Karpas-422 (cell line): ENCODE data around the gene ALDH4A1. TPM values are rescaled to one million over a fixed set of nuclear protein-coding genes. Genes with fewer than 3 reads are reported as not detected.

Experiments used
- DNase-seq: peaks from one replicate; pipeline ENCODE4 v3.0.0-alpha.2; 2015
- H2AFZ ChIP-seq: fragments of 200-600 bp; sonication (generic); 2 replicates; pipeline ENCODE4 v1.6.1; 2014; ENCODE audit warnings: antibody characterized with exemption, low read length, mixed read lengths
- H3K27ac ChIP-seq: fragments of 200-600 bp; sonication (generic); 2 replicates; pipeline ENCODE4 v1.5.1; 2014; ENCODE audit warnings: mild to moderate bottlenecking, low read length, moderate library complexity
- H3K27me3 ChIP-seq: fragments of 200-600 bp; sonication (generic); 2 replicates; pipeline ENCODE4 v1.6.1; 2014; ENCODE audit warnings: low read length, mixed read lengths
- H3K36me3 ChIP-seq: fragments of 200-600 bp; sonication (generic); 2 replicates; pipeline ENCODE4 v1.6.1; 2014; ENCODE audit warnings: low read length, mixed read lengths; ENCODE audit not compliant: insufficient read depth
- H3K4me1 ChIP-seq: fragments of 200-600 bp; sonication (generic); 2 replicates; pipeline ENCODE4 v1.6.1; 2014; ENCODE audit warnings: mild to moderate bottlenecking, low read length, mixed read lengths
- H3K4me2 ChIP-seq: fragments of 200-600 bp; sonication (generic); 2 replicates; pipeline ENCODE4 v1.6.1; 2014; ENCODE audit warnings: low read length, low read depth, mild to moderate bottlenecking; ENCODE audit not compliant: poor library complexity, severe bottlenecking
- H3K4me3 ChIP-seq: fragments of 200-600 bp; sonication (generic); 2 replicates; pipeline ENCODE4 v1.5.1; 2014; ENCODE audit warnings: mild to moderate bottlenecking, antibody characterized with exemption, low read length, mixed read lengths
- H3K79me2 ChIP-seq: fragments of 200-600 bp; sonication (generic); 2 replicates; pipeline ENCODE4 v1.6.1; 2014; ENCODE audit warnings: mild to moderate bottlenecking, low read length, mixed read lengths
- H3K9ac ChIP-seq: fragments of 200-600 bp; sonication (generic); 2 replicates; pipeline ENCODE4 v1.6.0; 2014; ENCODE audit warnings: low read length
- H3K9me2 ChIP-seq: fragments of 200-600 bp; sonication (generic), shearing (Covaris generic); replicated peaks from 2 replicates; pipeline ENCODE4 v1.6.0; 2014; ENCODE audit warnings: mild to moderate bottlenecking, low read length, moderate library complexity; ENCODE audit not compliant: insufficient read depth
- H3K9me3 ChIP-seq: fragments of 300-700, 200-600 bp; sonication (generic); 2 replicates; pipeline ENCODE4 v1.6.1; 2014; ENCODE audit warnings: low read length, mixed read lengths
- H4K20me1 ChIP-seq: fragments of 200-600 bp; sonication (generic); 2 replicates; pipeline ENCODE4 v1.6.1; 2014; ENCODE audit warnings: mild to moderate bottlenecking, antibody characterized with exemption, low read length, low read depth; ENCODE audit not compliant: insufficient read depth
- total RNA-seq: library from RNA; depleted of rRNA; stranded (reverse); fragments of >200 nt; shearing (Covaris generic); gene quantifications from 2 replicates; pipeline ENCODE4 v1.2.3, GENCODE V29; 2014; ENCODE audit warnings: low replicate concordance

The ALDH4A1 gene
- total RNA-seq, 1 experiment from 2014 or later: not detected

DNA sequence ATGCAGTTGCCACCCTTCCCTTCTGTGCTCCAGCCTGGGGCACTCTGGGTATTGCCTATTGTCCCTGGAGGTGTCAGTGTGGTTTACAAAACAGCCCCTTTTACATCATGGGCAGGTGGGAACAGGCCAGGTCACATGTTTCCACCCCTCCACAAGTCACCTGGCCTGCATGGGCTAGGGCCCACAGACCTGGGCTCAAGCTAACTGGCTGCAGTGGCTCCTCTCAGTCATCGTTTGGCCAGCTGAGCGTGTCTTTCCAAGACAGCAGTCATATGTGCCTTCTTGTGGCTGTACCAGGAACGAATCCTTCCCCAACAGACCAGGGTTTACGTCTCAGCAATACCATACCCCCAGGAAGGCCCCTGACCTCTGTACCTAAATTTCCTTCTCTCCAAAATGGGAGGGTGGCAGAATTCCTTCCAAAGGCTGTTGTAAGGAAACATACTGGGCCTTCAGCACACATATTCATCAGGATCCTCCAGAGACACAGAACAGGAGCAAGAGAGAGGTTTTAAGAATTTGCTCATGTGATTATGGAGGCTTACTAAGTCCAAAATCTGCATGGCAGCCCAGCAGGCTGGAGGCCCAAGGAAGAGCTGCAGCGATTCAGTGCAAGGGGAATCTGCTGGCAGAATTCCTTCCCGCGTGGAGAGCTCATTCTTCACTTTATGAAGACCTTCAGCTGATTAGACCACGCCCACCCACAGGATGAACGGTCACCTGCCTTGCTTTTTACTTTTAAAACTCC, 32.3 kb downstream of the ALDH4A1 start:
- Histone ChIP-seq H3K27me3 (no peaks in the 10 kb centered on the region), H3K36me3 (no peaks in the 10 kb centered on the region), H3K4me2 (no peak overlapping the region), H3K4me3 (no peak overlapping the region), H2AFZ (no peak overlapping the region), H3K79me2 (no peaks in the 10 kb centered on the region), H3K4me1 (peaks cover 15% of the 10 kb centered on the region), H3K9me2 (no peaks in the 10 kb centered on the region), H4K20me1 (no peaks in the 10 kb centered on the region), H3K9me3 (no peaks in the 10 kb centered on the region), H3K27ac (no peak overlapping the region), H3K9ac (no peak overlapping the region)
- no peak for DNase-seq

DNA sequence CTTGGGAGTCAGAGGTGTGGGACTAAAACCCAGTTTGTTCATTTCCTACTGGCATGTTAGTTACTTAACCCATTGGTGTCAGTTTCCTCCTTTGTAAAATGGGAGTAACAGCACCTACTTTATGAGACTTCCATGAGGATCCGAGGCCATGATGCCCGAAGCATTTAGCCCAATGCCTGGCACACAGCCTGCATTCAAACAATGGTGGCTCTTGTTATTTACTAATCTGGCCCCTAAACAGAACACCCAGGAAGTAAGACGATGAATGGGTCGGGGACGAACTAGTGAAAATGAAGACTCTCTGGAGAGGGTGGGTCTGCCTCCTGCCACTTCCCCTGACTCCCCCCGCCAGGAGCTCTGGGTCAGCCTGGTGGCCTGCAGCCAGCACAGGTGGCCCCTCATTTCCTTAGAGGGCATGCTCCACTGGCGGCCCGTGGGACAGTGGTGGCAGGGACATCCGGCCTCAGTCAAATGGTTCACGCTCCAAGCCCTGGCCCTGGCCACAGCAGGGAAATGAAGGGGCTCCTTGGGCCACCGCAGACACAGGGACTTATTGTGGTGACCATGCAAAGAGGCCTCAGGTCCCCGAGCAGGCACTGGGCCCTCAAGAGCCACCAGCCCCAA, 33.4 kb downstream of the ALDH4A1 start:
- Histone ChIP-seq H3K79me2 (no peaks in the 10 kb centered on the region), H3K4me3 (no peak overlapping the region), H3K9ac (no peak overlapping the region), H3K9me3 (no peaks in the 10 kb centered on the region), H3K36me3 (no peaks in the 10 kb centered on the region), H2AFZ (no peak overlapping the region), H3K27ac (no peak overlapping the region), H3K27me3 (no peaks in the 10 kb centered on the region), H3K4me1 (peaks cover 15% of the 10 kb centered on the region), H3K9me2 (no peaks in the 10 kb centered on the region), H3K4me2 (no peak overlapping the region), H4K20me1 (no peaks in the 10 kb centered on the region)
- peak; percentile 44 for DNase-seq

DNA sequence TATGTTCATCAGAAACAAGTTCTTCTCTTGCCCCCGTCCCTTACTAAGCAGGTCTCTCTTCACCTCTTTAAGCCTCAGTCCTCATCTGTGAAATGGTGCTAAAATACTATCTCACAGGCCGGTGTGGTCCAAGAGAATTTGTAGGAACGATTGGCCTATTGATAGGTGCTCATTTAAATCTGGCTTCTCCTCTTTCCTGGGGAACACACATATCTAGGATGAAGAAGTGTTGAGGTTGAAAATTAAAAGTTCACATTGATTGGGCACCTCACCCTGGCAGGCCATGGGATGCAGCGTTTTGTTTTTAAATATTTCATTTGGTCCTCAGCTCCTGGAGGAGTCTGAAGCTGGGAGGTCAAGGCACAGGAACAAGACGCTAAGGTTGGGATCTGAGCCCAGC, 34.0 kb downstream of the ALDH4A1 start:
- Histone ChIP-seq H3K27me3 (no peaks in the 10 kb centered on the region), H3K4me3 (no peak overlapping the region), H2AFZ (no peak overlapping the region), H3K4me1 (peaks cover 15% of the 10 kb centered on the region), H3K27ac (no peak overlapping the region), H3K9me3 (no peaks in the 10 kb centered on the region), H3K4me2 (no peak overlapping the region), H3K9ac (no peak overlapping the region), H4K20me1 (no peaks in the 10 kb centered on the region), H3K36me3 (no peaks in the 10 kb centered on the region), H3K9me2 (no peaks in the 10 kb centered on the region), H3K79me2 (no peaks in the 10 kb centered on the region)
- DNase-seq: no peak

DNA sequence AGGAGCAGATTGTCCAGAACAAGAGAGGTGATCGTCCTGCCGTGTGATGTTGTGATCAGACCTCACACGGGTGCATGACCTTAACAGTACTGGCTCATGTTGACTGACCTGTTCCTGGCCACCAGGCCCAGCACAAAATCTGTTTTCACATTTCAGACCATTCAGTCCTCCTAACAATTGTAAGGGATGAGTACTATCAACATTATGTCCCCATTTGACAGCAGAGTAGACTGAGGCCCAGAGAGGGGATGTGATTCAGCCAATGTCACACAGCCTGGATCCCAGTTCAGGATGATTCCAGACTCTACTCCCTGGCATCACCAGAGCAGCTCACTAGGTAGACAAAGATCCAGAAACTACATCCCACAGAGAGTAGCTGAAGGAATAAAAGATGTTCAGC, 35.5 kb downstream of the ALDH4A1 start:
- Histone ChIP-seq H3K27me3 (no peaks in the 10 kb centered on the region), H3K27ac (no peak overlapping the region), H3K79me2 (no peaks in the 10 kb centered on the region), H3K9ac (no peak overlapping the region), H3K36me3 (no peaks in the 10 kb centered on the region), H4K20me1 (no peaks in the 10 kb centered on the region), H3K4me3 (no peak overlapping the region), H3K4me2 (no peak overlapping the region), H3K4me1 (peaks cover 15% of the 10 kb centered on the region), H3K9me3 (no peaks in the 10 kb centered on the region), H2AFZ (no peak overlapping the region), H3K9me2 (no peaks in the 10 kb centered on the region)
- no peak for DNase-seq

DNA sequence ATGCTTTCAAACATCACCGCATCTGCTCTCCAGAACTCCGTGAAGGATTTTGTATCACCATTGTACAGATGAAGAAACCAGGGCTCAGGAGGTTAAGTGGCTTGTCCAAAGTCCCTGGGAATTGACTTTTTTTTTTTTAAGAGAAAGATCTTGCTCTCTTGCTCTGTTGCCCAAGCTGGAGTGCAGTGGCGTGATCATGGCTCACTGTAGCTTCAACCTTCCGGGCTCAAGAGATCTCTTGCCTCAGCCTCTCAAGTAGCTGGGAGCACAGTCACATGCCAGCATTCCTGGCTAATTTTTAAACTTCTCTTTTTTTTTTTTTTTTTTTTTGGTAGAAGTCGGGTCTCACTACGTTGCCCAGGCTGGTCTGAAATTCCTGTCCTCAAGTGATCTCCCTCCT, 36.0 kb downstream of the ALDH4A1 start:
- no peaks in the 10 kb centered on the region for H3K9me3 ChIP-seq
- no peak overlapping the region for H2AFZ ChIP-seq
- no peaks in the 10 kb centered on the region for H3K36me3 ChIP-seq
- no peak overlapping the region for H3K27ac ChIP-seq
- no peak overlapping the region for H3K9ac ChIP-seq
- H3K27me3 ChIP-seq: no peaks in the 10 kb centered on the region
- no peak overlapping the region for H3K4me2 ChIP-seq
- H3K9me2 ChIP-seq: no peaks in the 10 kb centered on the region
- no peak for DNase-seq
- no peaks in the 10 kb centered on the region for H4K20me1 ChIP-seq
- H3K4me1 ChIP-seq: peaks cover 15% of the 10 kb centered on the region
- no peaks in the 10 kb centered on the region for H3K79me2 ChIP-seq
- no peak overlapping the region for H3K4me3 ChIP-seq

DNA sequence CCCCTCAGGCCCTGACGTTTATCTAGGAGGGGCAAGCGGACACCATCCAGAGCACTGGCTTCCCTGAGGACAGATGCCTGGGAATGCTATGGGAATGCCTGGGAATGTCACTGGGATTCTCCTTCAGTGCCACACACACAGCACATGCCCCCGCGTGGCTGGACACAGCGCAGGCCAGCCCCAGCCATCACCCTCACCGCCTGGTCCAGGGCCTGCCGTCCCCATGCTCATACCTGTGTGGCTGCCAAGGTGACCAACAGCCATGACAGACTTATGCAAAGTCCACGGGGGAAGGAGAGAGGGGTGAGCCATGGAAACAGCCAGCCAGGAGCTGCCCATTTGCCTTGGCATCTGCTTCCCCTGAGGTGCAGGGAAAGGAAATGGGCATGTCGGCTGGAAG, 37.2 kb downstream of the ALDH4A1 start:
- Histone ChIP-seq H3K9me3 (no peaks in the 10 kb centered on the region), H3K27me3 (no peaks in the 10 kb centered on the region), H3K9me2 (no peaks in the 10 kb centered on the region), H3K27ac (no peak overlapping the region), H3K4me3 (no peak overlapping the region), H4K20me1 (no peaks in the 10 kb centered on the region), H3K36me3 (no peaks in the 10 kb centered on the region), H2AFZ (no peak overlapping the region), H3K9ac (no peak overlapping the region), H3K4me1 (peaks cover 13% of the 10 kb centered on the region), H3K79me2 (no peaks in the 10 kb centered on the region), H3K4me2 (no peak overlapping the region)
- no peak for DNase-seq

DNA sequence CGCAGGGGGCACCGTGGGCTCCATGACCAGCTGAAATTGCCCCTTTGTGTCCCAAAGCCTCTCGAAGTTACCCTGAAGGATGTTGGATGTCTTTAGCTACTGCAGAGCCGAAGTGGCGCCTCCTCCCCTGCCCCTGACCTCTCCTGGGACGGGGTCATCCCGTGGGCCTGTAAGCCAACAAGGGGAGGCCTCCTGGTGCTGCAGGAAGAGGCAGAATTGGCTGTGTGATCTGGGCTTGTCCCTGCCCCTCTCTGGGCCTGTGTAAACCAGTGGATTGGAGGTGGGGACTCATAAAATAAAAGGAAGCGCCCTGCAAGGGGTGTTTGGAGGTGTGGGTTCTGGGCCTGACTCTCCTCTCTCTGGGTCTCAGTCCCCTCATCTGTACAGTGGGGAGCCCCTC, 40.8 kb downstream of the ALDH4A1 start:
- H3K4me3 ChIP-seq: no peak overlapping the region
- H3K9me3 ChIP-seq: no peaks in the 10 kb centered on the region
- DNase-seq: no peak
- H2AFZ ChIP-seq: no peak overlapping the region
- H3K9me2 ChIP-seq: no peaks in the 10 kb centered on the region
- H3K27ac ChIP-seq: no peak overlapping the region
- no peaks in the 10 kb centered on the region for H4K20me1 ChIP-seq
- H3K9ac ChIP-seq: no peak overlapping the region
- H3K4me2 ChIP-seq: no peak overlapping the region
- H3K79me2 ChIP-seq: no peaks in the 10 kb centered on the region
- H3K4me1 ChIP-seq: no peaks in the 10 kb centered on the region
- H3K36me3 ChIP-seq: no peaks in the 10 kb centered on the region
- H3K27me3 ChIP-seq: no peaks in the 10 kb centered on the region

DNA sequence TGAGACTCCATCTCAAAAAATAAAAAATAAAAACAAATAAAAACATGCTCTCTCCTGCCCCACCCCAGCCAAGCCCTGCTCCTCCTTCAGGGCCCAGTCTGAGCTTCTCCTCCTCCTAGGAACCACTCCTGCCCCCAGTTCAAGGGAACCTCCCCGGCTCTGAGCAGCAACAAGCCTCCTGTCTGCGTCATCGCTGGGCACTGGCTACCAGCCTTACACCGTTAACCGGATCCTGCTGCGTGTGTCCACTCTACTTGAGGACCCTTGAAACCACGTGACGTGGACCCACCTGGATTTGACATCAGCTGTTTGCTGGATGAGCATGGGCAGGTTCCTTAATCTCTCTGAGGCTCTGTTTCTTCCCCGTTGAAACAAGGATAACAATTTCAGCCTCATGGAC, 41.3 kb downstream of the ALDH4A1 start:
- H2AFZ ChIP-seq: no peak overlapping the region
- no peak overlapping the region for H3K27ac ChIP-seq
- H3K79me2 ChIP-seq: no peaks in the 10 kb centered on the region

More for the DNA sequence above, 41.3 kb downstream of the ALDH4A1 start:
- no peaks in the 10 kb centered on the region for H3K4me1 ChIP-seq
- H3K9me3 ChIP-seq: no peaks in the 10 kb centered on the region
- H4K20me1 ChIP-seq: no peaks in the 10 kb centered on the region
- no peaks in the 10 kb centered on the region for H3K27me3 ChIP-seq
- no peaks in the 10 kb centered on the region for H3K9me2 ChIP-seq
- H3K9ac ChIP-seq: no peak overlapping the region
- DNase-seq: no peak
- no peaks in the 10 kb centered on the region for H3K36me3 ChIP-seq
- H3K4me3 ChIP-seq: no peak overlapping the region
- H3K4me2 ChIP-seq: no peak overlapping the region
